ENCODE results near the gene RFFL. TPM values are rescaled to one million over a fixed set of nuclear protein-coding genes. Genes with fewer than 3 reads are reported as not detected.
A peak's percentile ranks its signal among the peaks of the same experiment; 100 is the strongest.
"Not testable (repeated sequence)": the region's sequence is repeated elsewhere in the genome, so short reads cannot be mapped to it uniquely, and the experiment has no call there.

Gene RFFL
- total RNA-seq, 2 experiments from 2014 or later: 11.3 to 12.0 TPM

- intact Hi-C loops (cut with micrococcal nuclease): no loop called here
- POLR2A ChIA-PET: interaction anchor here (1.0 to 2.5 kb wide), 6 partner anchors 8 to 52 kb away, joined by 3 to 8 read pairs (median 6); no protein-coding TSS in a partner anchor
- Mint-ChIP-seq H3K4me1 (ENCODE audit: low read depth) (peaks cover 50% of the 10 kb centered on the region), H3K27ac (peak overlapping the region; percentile 36), H3K4me3 (no peak overlapping the region), H3K9me3 (no peaks in the 10 kb centered on the region), H3K36me3 (ENCODE audit: low read depth) (peaks cover 4% of the 10 kb centered on the region), H3K27me3 (no peaks in the 10 kb centered on the region)
- no peak for ATAC-seq
- TF ChIP-seq CTCF (IDR thresholded peaks at IDR 0.05): no peak
- CTCF ChIA-PET: interaction anchor here (1.1 to 1.8 kb wide), 3 partner anchors 12 to 49 kb away, joined by 3 to 7 read pairs (median 7); no protein-coding TSS in a partner anchor
- DNase-seq: no peak
Observed at GRCh38 chr17:35041390-35041789, 22.1 kb downstream of the RFFL start.

GRCh38 chr17:35038453-35038852 lies 25.1 kb downstream of the RFFL start:
- Mint-ChIP-seq H3K27me3 (no peaks in the 10 kb centered on the region), H3K36me3 (ENCODE audit: low read depth) (peaks cover 4% of the 10 kb centered on the region), H3K9me3 (no peaks in the 10 kb centered on the region), H3K4me3 (no peak overlapping the region), H3K27ac (no peak overlapping the region), H3K4me1 (ENCODE audit: low read depth) (peaks cover 31% of the 10 kb centered on the region)
- POLR2A ChIA-PET: no interaction called here
- ATAC-seq (no peak), DNase-seq (no peak)
- CTCF ChIA-PET: no interaction called here
- no peak for TF ChIP-seq CTCF (IDR thresholded peaks at IDR 0.05)
- intact Hi-C loops (cut with micrococcal nuclease): no loop called here

- H3K27me3 Mint-ChIP-seq: no peaks in the 10 kb centered on the region
- DNase-seq (no peak), ATAC-seq (no peak)
- CTCF ChIA-PET: no interaction called here
- H3K9me3 Mint-ChIP-seq: no peaks in the 10 kb centered on the region
- POLR2A ChIA-PET: interaction anchor here (1.1 to 1.5 kb wide), 2 partner anchors 8 to 10 kb away, joined by 3 to 5 read pairs; no protein-coding TSS in a partner anchor
- intact Hi-C loops (cut with micrococcal nuclease): no loop called here
- TF ChIP-seq CTCF (IDR thresholded peaks at IDR 0.05): no peak
- no peak overlapping the region for H3K27ac Mint-ChIP-seq
- peaks cover 1% of the 10 kb centered on the region for H3K36me3 Mint-ChIP-seq (ENCODE audit: low read depth)
- peaks cover 33% of the 10 kb centered on the region for H3K4me1 Mint-ChIP-seq (ENCODE audit: low read depth)
- H3K4me3 Mint-ChIP-seq: no peak overlapping the region
Observed at GRCh38 chr17:35030780-35031179, 32.7 kb downstream of the RFFL start.

GRCh38 chr17:35028531-35029262 lies 34.8 kb downstream of the RFFL start:
- Mint-ChIP-seq H3K27me3 (no peaks in the 10 kb centered on the region), H3K36me3 (ENCODE audit: low read depth) (peaks cover 1% of the 10 kb centered on the region), H3K4me3 (no peak overlapping the region), H3K9me3 (no peaks in the 10 kb centered on the region), H3K27ac (peak overlapping the region; percentile 92), H3K4me1 (ENCODE audit: low read depth) (peaks cover 35% of the 10 kb centered on the region)
- POLR2A ChIA-PET: interaction anchor here (0.6 to 1.2 kb wide), 2 partner anchors 11 to 61 kb away, joined by 4 to 5 read pairs; no protein-coding TSS in a partner anchor
- no peak for DNase-seq
- no peak for TF ChIP-seq CTCF (IDR thresholded peaks at IDR 0.05)
- CTCF ChIA-PET: interaction anchor here (1.1 to 1.4 kb wide), 6 partner anchors 10 to 91 kb away, joined by 3 to 6 read pairs (median 4); partner anchors contain the start of genes RAD51D and RFFL
- ATAC-seq: peak; percentile 67
- intact Hi-C loops (cut with micrococcal nuclease): no loop called here

- H3K4me3 Mint-ChIP-seq; DNase-seq; H3K36me3 Mint-ChIP-seq (ENCODE audit: low read depth); ATAC-seq; H3K27me3 Mint-ChIP-seq; intact Hi-C loops (cut with micrococcal nuclease); H3K9me3 Mint-ChIP-seq: not testable (repeated sequence)
- POLR2A ChIA-PET: interaction anchor here (1.2 to 1.9 kb wide), 2 partner anchors 36 to 62 kb away, joined by 5 to 8 read pairs; partner anchors contain the start of gene RFFL
- peak overlapping the region; percentile 92 for H3K27ac Mint-ChIP-seq
- CTCF ChIA-PET: interaction anchor here (1.1 to 1.4 kb wide), 6 partner anchors 9 to 92 kb away, joined by 3 to 6 read pairs (median 4); partner anchors contain the start of genes RAD51D and RFFL
- peaks cover 38% of the 10 kb centered on the region for H3K4me1 Mint-ChIP-seq (ENCODE audit: low read depth)
Observed at GRCh38 chr17:35028097-35028496, 35.4 kb downstream of the RFFL start.

Measured in activated CD8-positive, alpha-beta T cell treated with anti-CD3 and anti-CD28 coated beads for 36 hours (primary cell).